ENCODE results near the gene SSUH2.

Gene SSUH2

GRCh38 chr3:8618950-8619349 is 25.6 kb downstream of the SSUH2 start:
- H3F3A ChIP-seq (ENCODE audit: insufficient read depth): no peaks in the 10 kb centered on the region

GRCh38 chr3:8617921-8618320 is 26.7 kb downstream of the SSUH2 start:
- Histone ChIP-seq H3K27me3 (ENCODE audit: low read length) (no peaks in the 10 kb centered on the region), H3K9me3 (ENCODE audit: insufficient read depth, low read length) (no peaks in the 10 kb centered on the region), H3K27ac (ENCODE audit: low read depth, low read length) (no peak overlapping the region), H3K4me3 (ENCODE audit: insufficient read depth, low read length, poor library complexity, severe bottlenecking) (no peak overlapping the region), H2AFZ (ENCODE audit: low read depth, low read length, severe bottlenecking) (no peak overlapping the region), H3K4me2 (ENCODE audit: low read depth, low read length, poor library complexity, severe bottlenecking) (no peak overlapping the region), H3K9me2 (replicated peaks; ENCODE audit: insufficient read depth, low read length) (no peaks in the 10 kb centered on the region), H3K36me3 (ENCODE audit: low read length) (no peaks in the 10 kb centered on the region), H3K9ac (ENCODE audit: low read length) (no peak overlapping the region), H4K20me1 (ENCODE audit: low read depth, low read length) (no peaks in the 10 kb centered on the region), H3K79me2 (ENCODE audit: insufficient read depth, low read length) (no peaks in the 10 kb centered on the region), H3F3A (ENCODE audit: insufficient read depth) (no peaks in the 10 kb centered on the region)
- TF ChIP-seq EZH2phosphoT487 (conservative IDR thresholded peaks at IDR 0.05; ENCODE audit: low read length) (no peak), CTCF (IDR thresholded peaks at IDR 0.05; ENCODE audit: insufficient read depth, low read length, poor library complexity, severe bottlenecking) (no peak)

More at GRCh38 chr3:8618950-8619349, 25.6 kb downstream of the SSUH2 start:
- Histone ChIP-seq H3K4me2 (ENCODE audit: low read depth, low read length, poor library complexity, severe bottlenecking) (no peak overlapping the region), H2AFZ (ENCODE audit: low read depth, low read length, severe bottlenecking) (no peak overlapping the region), H3K36me3 (ENCODE audit: low read length) (no peaks in the 10 kb centered on the region), H3K4me3 (ENCODE audit: insufficient read depth, low read length, poor library complexity, severe bottlenecking) (no peak overlapping the region), H4K20me1 (ENCODE audit: low read depth, low read length) (no peaks in the 10 kb centered on the region), H3K27me3 (ENCODE audit: low read length) (no peaks in the 10 kb centered on the region), H3K9ac (ENCODE audit: low read length) (no peak overlapping the region), H3K9me2 (replicated peaks; ENCODE audit: insufficient read depth, low read length) (no peaks in the 10 kb centered on the region), H3K9me3 (ENCODE audit: insufficient read depth, low read length) (no peaks in the 10 kb centered on the region), H3K27ac (ENCODE audit: low read depth, low read length) (no peak overlapping the region), H3K79me2 (ENCODE audit: insufficient read depth, low read length) (no peaks in the 10 kb centered on the region)
- no peak for TF ChIP-seq EZH2phosphoT487 (conservative IDR thresholded peaks at IDR 0.05; ENCODE audit: low read length)
- TF ChIP-seq CTCF (IDR thresholded peaks at IDR 0.05; ENCODE audit: insufficient read depth, low read length, poor library complexity, severe bottlenecking): no peak

- H3K27me3 ChIP-seq (ENCODE audit: low read length): no peaks in the 10 kb centered on the region
- no peaks in the 10 kb centered on the region for H3F3A ChIP-seq (ENCODE audit: insufficient read depth)
- no peaks in the 10 kb centered on the region for H4K20me1 ChIP-seq (ENCODE audit: low read depth, low read length)
- H3K9ac ChIP-seq (ENCODE audit: low read length): no peak overlapping the region
- no peak overlapping the region for H2AFZ ChIP-seq (ENCODE audit: low read depth, low read length, severe bottlenecking)
- H3K9me3 ChIP-seq (ENCODE audit: insufficient read depth, low read length): no peaks in the 10 kb centered on the region
- H3K4me3 ChIP-seq (ENCODE audit: insufficient read depth, low read length, poor library complexity, severe bottlenecking): no peak overlapping the region
- no peaks in the 10 kb centered on the region for H3K9me2 ChIP-seq (replicated peaks; ENCODE audit: insufficient read depth, low read length)
- no peaks in the 10 kb centered on the region for H3K79me2 ChIP-seq (ENCODE audit: insufficient read depth, low read length)
- no peak overlapping the region for H3K27ac ChIP-seq (ENCODE audit: low read depth, low read length)
- H3K36me3 ChIP-seq (ENCODE audit: low read length): no peaks in the 10 kb centered on the region
- no peak for TF ChIP-seq CTCF (IDR thresholded peaks at IDR 0.05; ENCODE audit: insufficient read depth, low read length, poor library complexity, severe bottlenecking)
- TF ChIP-seq EZH2phosphoT487 (conservative IDR thresholded peaks at IDR 0.05; ENCODE audit: low read length): no peak
- H3K4me2 ChIP-seq (ENCODE audit: low read depth, low read length, poor library complexity, severe bottlenecking): no peak overlapping the region
These were observed 33.6 kb downstream of the SSUH2 start for GRCh38 chr3:8610951-8611350.

Measured in SU-DHL-6 (cell line).